HL-60 (cell line): ENCODE results near the gene THRB.

Source experiments
- CTCF ChIP-seq: IDR thresholded peaks from one replicate; pipeline ENCODE4 v1.5.1; 2011; ENCODE audit warnings: low read length, control low read depth, inconsistent platforms; ENCODE audit not compliant: insufficient read depth
- POLR2AphosphoS5 ChIP-seq: IDR thresholded peaks from 2 replicates; pipeline ENCODE4 v1.6.1; 2012; ENCODE audit warnings: low read depth

- TF ChIP-seq CTCF (no peak), POLR2AphosphoS5 (no peak)
These were observed 151.4 kb downstream of the THRB start for GRCh38 chr3:24343084-24343783.
